Choroid plexus epithelial cell (primary cell): Measurements from ENCODE around the gene MARCHF7.

Experiments
- DNase-seq: peaks from one replicate; pipeline ENCODE4 v3.0.0-alpha.2; 2010; ENCODE audit warnings: low read depth
- H3K4me3 ChIP-seq: 2 replicates; pipeline ENCODE4 v1.5.1; 2011; ENCODE audit warnings: low read depth, mild to moderate bottlenecking, control low read depth, low read length, moderate library complexity
- TF ChIP-seq, protein P1 (sequence below): conservative IDR thresholded peaks from 2 replicates; pipeline ENCODE4 v1.5.1; 2011; ENCODE audit warnings: low read depth, mild to moderate bottlenecking, control low read depth, inconsistent platforms, low read length, moderate library complexity

MARCHF7 gene

DNA sequence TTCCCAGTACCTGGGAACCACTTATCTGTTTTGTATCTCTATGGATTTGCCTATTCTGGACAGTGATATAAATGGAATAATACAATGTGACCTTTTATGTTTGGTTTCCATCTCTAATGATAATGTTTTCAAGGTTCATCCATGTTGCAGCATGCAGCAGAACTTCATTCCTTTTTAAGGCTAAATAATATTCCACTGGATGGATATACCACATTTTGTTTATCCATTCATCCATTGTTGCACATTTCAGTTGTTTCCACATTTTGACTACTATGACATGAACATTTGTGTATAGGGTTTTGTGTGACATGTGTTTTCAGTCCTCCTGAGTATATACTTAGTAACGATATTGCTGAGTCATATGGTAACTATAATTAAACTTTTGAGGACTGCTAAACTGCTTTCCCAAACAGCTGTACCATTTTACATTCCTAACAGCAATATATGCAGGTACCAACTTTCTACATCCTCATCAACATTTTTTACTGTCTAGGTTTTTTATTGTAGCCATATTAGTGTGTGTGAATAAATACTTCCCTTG lies 17.7 kb upstream of the MARCHF7 start:
- no peak for DNase-seq
- TF ChIP-seq, protein P1, sequence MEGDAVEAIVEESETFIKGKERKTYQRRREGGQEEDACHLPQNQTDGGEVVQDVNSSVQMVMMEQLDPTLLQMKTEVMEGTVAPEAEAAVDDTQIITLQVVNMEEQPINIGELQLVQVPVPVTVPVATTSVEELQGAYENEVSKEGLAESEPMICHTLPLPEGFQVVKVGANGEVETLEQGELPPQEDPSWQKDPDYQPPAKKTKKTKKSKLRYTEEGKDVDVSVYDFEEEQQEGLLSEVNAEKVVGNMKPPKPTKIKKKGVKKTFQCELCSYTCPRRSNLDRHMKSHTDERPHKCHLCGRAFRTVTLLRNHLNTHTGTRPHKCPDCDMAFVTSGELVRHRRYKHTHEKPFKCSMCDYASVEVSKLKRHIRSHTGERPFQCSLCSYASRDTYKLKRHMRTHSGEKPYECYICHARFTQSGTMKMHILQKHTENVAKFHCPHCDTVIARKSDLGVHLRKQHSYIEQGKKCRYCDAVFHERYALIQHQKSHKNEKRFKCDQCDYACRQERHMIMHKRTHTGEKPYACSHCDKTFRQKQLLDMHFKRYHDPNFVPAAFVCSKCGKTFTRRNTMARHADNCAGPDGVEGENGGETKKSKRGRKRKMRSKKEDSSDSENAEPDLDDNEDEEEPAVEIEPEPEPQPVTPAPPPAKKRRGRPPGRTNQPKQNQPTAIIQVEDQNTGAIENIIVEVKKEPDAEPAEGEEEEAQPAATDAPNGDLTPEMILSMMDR = no peak
- H3K4me3 ChIP-seq = no peak overlapping the region

DNA sequence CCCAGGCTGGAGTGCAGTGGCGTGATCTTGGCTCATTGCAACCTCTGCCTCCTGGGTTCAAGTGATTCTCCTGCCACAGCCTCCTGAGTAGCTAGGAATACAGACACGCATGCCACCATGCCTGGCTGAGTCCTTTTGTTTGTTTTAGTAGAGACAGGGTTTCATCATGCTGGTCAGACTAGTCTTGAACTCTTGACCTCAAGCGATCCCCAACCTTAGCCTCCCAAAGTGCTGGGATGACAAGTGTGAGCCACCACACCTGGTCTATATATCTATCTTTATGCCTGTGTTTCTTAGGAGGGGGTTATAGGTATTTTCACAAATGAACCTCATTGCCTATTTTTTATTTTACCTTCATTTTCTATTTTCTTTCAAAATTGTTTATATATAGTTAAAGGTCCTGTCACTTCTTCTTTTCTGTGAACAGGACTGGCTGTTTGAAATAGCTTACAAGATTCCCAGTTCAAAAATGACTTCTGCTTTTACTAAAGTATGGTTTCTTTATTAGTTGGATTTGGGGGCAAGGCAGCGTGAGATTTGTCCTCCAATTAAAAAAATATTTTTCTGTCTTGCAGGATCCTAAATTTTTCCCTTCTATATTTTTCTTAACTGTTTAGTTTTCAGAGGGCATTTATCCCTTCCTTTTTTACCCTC lies 16.4 kb upstream of the MARCHF7 start:
- no peak for DNase-seq
- no peak overlapping the region for H3K4me3 ChIP-seq
- TF ChIP-seq, protein P1 = no peak

GRCh38 chr2:159703491-159703890 lies 8.8 kb upstream of the MARCHF7 start:
- TF ChIP-seq, protein P1 = no peak
- no peak overlapping the region for H3K4me3 ChIP-seq
- no peak for DNase-seq

GRCh38 chr2:159706385-159706980 lies 5.8 kb upstream of the MARCHF7 start:
- no peak overlapping the region for H3K4me3 ChIP-seq
- DNase-seq = peak; percentile 19
- TF ChIP-seq, protein P1 = no peak

DNA sequence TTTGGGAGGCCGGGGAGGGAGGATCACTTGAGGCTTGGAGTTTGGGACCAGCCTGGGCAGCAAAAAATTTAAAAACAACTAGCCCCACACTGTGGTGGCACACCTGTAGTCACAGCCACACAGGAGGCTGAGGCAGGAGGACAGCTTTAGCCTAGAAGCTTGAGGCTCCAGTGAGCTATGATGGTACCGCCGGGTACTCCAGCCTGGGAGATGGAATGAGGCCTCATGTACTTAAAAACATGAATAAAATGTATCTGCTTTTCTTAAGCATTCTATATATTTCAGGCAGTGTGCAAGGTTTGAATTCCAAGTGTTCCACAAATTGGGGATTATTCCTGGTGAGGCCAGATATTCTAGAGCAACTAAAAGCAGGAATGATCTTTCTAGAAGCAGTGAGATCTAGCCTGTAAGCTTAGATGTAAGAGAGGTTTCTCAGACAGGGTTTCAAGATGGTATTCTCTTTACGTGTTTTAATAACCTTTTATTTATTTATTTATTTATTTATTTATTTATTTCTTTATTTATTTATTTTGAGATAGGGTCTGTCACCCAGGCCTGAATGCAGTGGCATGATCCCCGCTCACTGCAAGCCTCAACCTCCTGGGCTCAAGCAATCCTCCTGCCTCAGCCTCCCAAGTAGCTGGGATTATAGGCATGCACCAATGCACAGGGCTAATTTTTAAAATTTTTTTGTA lies 4.1 kb upstream of the MARCHF7 start:
- TF ChIP-seq, protein P1 = no peak
- no peak for DNase-seq
- no peak overlapping the region for H3K4me3 ChIP-seq

DNA sequence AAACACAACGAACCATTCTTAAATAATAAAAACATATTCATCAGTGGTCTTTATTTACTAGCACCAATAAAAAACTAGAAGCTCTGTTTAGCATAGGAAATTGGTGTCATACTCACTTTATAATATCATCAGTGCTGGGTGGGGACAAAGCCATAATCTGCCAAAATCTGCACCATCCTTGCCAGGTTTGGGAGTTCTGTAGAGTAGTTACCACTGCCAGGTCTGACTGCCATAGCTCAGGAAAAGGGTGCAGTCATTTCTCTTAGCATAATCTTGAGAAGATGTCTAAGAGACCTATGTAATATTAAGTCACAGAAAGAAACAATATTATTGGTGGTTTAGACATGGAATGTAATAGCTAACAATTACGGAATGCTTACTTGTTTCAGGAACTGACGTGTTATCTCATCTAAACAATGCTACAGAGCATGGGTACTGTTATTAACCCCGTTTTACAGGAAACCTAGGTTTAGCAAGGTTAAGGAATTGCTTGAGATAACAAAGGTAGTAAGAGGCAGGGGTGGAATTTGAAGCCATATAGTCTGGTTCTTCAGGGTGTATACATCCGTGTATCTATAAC lies 1.6 kb upstream of the MARCHF7 start:
- H3K4me3 ChIP-seq = peak overlapping the region; percentile 37
- peak; percentile 71 for DNase-seq
- TF ChIP-seq, protein P1 = no peak
